ENCODE measurements around the gene TMUB1.

DNA sequence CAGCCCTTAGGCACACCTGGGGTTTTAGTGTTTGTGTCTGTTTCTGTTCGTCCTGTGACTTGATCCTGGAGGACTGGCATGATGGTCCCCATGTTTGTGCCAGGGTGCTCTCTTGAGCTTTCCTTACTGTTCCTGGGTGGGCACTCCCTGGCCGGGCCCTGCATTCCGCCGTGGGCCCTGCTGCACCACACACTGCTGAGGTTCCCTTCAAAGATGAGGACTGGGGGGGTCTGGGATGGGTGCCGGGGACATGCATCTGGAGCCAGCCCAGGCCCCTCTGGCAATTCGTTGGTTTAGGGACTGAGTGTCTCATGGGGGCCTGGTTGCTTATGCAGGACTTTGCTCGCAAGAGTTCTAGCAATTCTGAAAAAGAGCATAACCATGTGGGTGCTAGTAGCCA lies 7.7 kb upstream of the TMUB1 start:
- no peak for TF ChIP-seq EZH2phosphoT487 (IDR thresholded peaks at IDR 0.05; ENCODE audit: borderline replicate concordance)
- TF ChIP-seq, protein P1, sequence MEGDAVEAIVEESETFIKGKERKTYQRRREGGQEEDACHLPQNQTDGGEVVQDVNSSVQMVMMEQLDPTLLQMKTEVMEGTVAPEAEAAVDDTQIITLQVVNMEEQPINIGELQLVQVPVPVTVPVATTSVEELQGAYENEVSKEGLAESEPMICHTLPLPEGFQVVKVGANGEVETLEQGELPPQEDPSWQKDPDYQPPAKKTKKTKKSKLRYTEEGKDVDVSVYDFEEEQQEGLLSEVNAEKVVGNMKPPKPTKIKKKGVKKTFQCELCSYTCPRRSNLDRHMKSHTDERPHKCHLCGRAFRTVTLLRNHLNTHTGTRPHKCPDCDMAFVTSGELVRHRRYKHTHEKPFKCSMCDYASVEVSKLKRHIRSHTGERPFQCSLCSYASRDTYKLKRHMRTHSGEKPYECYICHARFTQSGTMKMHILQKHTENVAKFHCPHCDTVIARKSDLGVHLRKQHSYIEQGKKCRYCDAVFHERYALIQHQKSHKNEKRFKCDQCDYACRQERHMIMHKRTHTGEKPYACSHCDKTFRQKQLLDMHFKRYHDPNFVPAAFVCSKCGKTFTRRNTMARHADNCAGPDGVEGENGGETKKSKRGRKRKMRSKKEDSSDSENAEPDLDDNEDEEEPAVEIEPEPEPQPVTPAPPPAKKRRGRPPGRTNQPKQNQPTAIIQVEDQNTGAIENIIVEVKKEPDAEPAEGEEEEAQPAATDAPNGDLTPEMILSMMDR (conservative IDR thresholded peaks at IDR 0.05; ENCODE audit: low read length) = no peak
